Colon (tissue), 2 donors: ENCODE data around the gene STARD13.

Source experiments
- FAIRE-seq: peaks from 2 replicates; lab custom pipeline; 2012; peaks lifted over from hg19 to GRCh38; lab: Jason Lieb, UNC
- donor health status: control.
- donor health status: control.

Gene STARD13

DNA sequence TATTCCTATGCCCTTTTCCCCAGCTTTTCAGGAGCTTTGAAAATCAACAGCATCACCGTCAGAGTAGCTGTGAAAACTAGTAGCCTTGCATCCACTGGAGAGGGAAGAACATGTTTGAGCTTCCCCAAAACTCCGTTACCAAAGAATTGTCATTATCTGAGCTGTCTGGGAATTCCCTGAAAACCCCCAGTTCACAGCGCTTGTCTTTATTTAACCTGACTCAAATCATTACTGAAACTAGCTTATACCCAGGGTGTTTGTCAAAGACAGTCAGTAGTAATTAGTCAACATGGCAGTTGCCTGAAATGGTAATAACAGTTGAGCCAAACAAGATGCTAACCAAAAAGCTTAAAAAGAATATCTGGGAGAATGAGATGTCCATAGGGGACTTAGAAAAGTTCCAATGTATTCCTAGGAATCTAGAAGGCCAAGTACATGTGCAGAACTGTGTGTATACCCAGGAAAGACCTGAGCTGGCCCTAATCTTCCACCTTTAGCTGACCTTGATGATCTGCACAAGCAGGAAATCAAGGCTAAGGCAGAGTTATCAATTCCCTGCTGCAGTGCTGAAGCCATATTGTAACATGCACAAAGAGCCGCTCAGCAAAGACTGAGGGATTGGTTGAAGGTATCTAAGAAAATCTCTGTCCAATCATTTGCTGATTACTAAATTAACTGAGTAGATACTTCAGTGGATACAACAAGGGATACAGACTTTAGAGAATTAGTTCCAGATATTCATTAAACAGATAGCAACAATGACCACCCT is 138.5 kb downstream of the STARD13 start:
- no peak for FAIRE-seq

GRCh38 chr13:33145667-33146066 is 139.9 kb downstream of the STARD13 start:
- FAIRE-seq: no peak

DNA sequence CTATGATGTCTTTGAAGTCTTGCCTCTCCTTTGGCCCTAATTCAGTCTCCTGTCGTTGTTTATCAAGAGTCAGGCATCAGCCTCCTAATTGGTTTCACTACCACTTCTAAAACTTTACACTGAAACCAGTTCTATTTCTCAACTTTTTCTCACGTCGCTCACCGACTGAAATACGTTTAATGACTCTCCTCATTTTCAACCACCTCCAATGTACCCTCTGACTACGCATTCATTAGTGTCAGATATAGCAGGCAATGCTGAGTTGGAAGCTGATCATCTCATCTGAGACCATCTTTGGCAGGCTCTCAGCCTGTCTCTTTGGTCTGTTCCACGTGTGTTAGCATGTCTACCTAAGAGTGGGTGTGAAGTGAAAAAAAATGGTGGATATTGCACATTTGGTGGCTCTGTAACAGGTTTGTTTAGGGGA is 141.2 kb downstream of the STARD13 start:
- no peak for FAIRE-seq

DNA sequence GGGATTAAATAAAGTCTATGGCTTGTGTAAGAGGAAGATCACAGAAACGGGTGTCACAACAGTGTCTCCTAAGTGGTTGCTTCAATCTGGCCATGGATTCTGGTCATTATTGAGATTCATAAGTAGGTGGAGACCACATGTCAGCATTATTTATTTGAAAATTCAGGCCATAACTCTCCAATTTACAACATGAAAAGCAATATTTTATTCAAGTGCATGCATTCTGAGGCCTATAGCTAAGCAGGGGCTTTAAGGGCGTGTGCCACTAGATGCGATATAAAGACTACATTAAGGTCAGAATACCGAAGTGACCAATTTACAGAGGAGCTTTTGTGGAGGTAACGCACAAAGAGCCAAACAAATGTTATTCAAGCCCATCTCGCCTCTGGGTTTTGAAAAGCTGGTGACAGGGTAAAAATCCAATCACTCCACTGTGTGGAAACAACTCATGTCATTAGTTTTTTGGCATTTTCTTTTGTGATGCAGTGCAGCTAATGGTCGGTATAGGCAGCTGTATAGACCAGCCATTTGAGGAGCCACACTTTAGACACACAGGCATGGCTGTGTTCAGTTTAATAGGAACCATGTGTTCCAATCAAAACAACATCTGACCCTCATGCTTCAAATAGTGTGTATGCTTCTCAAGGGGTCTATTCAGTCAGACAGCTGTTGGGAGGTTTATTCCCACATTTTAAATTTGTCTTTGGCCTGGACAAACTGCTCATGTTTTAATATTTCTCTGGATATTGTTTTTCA is 145.6 kb downstream of the STARD13 start:
- FAIRE-seq: no peak

- FAIRE-seq: no peak
Observed at GRCh38 chr13:33139184-33139583, 146.4 kb downstream of the STARD13 start.

- no peak for FAIRE-seq
Observed at GRCh38 chr13:33138441-33138840, 147.1 kb downstream of the STARD13 start.

- FAIRE-seq: no peak
Observed at GRCh38 chr13:33137721-33138120, 147.8 kb downstream of the STARD13 start.

DNA sequence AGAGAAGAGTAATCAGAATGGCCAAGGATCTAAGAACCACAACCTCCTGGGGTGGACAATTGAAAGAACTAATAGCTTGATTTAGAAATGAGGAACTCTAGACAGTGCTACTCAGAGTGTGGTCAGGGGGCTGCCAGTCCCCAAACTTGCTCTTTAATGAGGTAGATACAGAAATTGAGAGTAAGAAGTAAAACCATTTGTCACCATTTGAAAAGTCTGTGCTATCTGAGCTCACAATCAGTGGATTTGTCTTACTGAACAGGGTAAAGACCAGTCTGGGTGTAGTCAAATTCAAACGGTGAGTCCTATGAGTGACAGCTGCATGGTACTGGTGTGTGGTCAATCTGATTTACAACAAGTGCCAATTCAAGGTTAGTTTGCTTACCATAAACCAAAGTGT is 150.5 kb downstream of the STARD13 start:
- no peak for FAIRE-seq

DNA sequence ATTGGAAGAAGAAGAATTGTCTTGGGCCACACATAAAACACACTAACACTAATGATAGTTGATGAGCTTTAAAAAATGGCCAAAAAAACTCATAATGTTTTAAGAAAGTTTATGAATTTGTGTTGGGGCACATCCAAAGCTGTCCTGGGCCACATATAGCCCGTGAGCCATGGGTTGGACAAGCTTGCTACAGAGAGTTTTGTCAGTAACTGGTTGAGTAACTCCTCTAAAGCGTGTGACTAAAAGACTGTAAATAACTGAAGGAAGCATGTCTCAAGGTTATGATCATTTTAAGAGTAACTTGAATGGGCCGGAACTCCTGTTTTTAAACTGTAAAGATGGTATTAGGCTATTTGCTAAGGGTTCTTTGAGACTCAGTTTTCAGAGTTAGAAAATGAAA is 151.3 kb downstream of the STARD13 start:
- FAIRE-seq: no peak

DNA sequence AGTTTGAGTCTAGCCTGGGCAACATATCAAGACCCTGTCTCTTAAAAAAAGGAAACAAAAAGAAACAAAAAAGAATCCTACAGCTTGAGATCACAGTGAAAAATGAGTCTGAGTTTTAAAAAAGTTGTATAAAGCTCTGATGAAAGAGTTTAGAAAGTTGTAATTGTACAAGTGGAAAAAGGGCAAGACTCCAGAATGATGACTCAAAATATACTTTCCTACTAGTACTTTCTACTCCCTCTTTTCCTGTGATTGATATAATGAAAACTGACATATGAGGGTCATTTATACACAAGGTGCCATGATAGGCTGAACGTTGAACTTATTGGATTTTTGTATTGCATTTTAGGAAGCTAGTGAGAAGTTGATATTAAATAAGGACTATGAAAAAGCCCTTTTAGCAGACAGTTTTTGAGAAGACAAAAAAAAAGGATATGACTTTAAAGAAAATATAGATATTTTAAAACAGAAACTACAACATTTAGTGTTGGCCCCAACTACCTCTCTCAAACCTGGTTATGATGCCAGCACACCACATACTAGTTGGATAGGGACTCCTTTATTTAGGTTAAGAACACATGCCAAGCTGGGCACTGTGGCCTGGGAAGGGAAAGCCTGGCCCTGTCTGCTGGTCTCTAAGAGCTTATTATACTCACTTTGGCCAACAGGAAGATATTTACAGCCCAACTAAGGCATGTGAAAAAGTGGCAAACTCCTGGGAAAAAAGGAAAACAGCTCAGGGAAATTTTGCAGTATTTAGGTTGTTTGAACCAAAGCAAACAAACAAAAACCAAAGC is 152.7 kb downstream of the STARD13 start:
- no peak for FAIRE-seq

DNA sequence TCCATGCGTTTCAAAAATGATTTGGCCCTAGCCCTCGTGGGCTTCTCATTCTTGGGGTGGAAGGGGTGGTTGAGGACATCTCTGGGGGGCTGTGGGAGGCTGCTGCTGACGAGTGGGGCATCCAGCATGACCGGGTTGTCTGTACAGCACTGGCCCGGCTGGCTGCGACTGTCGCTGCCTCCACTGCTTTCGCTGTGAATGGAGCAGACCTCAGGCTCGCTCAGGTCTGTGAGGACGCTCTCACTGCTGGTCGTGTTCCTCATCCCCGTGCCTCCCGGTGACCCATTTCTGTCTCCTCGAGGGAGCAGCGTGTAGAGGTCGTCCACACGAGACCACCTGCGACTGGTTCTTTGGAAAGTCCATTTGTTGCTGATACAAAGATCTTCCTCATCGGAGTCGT is 155.7 kb downstream of the STARD13 start:
- FAIRE-seq: no peak

GRCh38 chr13:33129094-33129832 is 156.3 kb downstream of the STARD13 start:
- FAIRE-seq: no peak

- FAIRE-seq: no peak
Observed at GRCh38 chr13:33128134-33128533, 157.4 kb downstream of the STARD13 start.

DNA sequence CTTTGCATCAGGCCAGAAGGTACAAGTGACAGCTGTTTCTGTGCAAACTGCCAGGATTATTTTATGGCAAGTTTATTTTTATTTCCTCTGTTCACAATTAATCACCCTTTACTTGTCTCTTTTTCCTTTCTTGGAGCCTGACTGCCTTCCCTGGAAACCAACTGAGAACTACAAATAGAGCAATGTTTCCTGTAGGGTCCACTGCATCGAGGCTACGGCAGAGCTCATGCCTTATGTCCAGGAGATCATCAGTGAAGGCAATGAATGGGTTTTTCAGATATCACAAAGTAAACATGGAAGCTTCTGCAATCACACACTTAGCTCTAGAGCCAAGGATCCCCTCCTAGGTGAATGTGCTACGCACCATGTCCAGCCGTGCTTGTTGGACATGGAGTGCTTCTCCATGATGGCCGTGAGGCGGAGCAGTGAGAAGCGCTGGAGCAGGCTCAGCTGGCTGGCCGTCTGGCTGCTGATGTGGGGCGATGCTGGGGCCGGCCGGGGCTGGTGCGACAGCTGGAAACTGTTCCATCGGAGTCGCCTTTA is 158.5 kb downstream of the STARD13 start:
- FAIRE-seq: no peak

- FAIRE-seq: no peak
Observed at GRCh38 chr13:33125821-33126570, 159.6 kb downstream of the STARD13 start.

DNA sequence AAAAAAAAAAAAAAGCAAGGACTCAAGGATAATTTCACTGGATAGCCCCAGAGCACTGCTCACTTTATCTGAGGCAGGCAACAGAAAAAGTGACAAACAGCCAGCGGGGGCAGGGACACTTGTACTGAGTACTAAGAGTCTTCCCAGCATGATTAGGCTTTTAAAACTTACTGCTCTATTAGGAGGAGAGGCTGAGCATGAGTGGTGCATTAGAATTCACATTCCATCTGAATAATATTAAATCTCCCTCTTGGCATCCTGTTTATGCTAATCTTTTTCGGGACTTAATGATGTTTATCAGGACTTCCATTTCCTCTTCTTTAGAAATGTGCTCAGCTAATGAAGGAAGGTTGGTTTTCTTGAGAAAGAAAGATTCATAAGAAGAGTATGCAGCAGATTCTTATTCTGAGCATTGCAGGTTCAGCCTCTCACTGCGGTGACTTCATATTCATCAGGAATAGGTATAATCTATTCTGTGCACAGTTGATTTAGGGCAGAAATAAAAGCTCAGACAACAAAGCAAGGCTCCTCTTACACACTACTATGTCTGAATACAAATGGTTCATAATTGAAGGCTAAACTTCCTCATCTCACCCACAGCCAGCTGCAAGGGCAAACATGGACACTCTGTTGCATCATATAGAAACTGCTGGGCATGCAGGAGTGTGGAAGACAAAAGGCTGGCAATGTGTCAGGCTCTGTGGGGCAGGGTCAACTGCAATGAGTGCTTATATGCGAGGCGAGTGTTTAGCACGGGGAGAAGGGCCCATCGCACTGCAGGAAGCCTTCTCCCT is 162.3 kb downstream of the STARD13 start:
- no peak for FAIRE-seq

- no peak for FAIRE-seq
Observed at GRCh38 chr13:33119856-33120543, 165.6 kb downstream of the STARD13 start.

- FAIRE-seq: no peak
Observed at GRCh38 chr13:33119022-33119781, 166.4 kb downstream of the STARD13 start.
